SK-N-MC (cell line): ENCODE results near the gene ACVR1B.
A peak's percentile ranks its signal among the peaks of the same experiment; 100 is the strongest.

ENCODE experiments used
- DNase-seq: peaks from one replicate; pipeline ENCODE4 v3.0.0-alpha.2; 2011; ENCODE audit warnings: low read depth, low spot score
- H3K27ac ChIP-seq: fragments of 200-600 bp; sonication (generic); 2 replicates; pipeline ENCODE4 v1.5.1; 2016; ENCODE audit warnings: mixed run types
- H3K36me3 ChIP-seq: fragments of 200-600 bp; sonication (generic); 2 replicates; pipeline ENCODE4 v1.6.1; 2017; ENCODE audit warnings: antibody characterized with exemption, low read length, mixed read lengths; ENCODE audit not compliant: insufficient read depth
- H3K4me3 ChIP-seq: fragments of 200-600 bp; sonication (generic); 2 replicates; pipeline ENCODE4 v1.5.1; 2016
- H3K9ac ChIP-seq: fragments of 200-600 bp; sonication (generic); 2 replicates; pipeline ENCODE4 v1.8.0; 2017; ENCODE audit warnings: mixed run types, mixed read lengths; ENCODE audit not compliant: insufficient read length
- H3K9me3 ChIP-seq: fragments of 200-600 bp; sonication (generic); 2 replicates; pipeline ENCODE4 v1.6.1; 2017; ENCODE audit warnings: low read depth, mild to moderate bottlenecking, antibody characterized with exemption, low read length, moderate library complexity, mixed read lengths
- EZH2 ChIP-seq: fragments of 200-600 bp; sonication (generic); IDR thresholded peaks from one replicate; pipeline ENCODE4 v1.6.1; 2017; ENCODE audit warnings: antibody characterized with exemption
- FOXP2 ChIP-seq: optimal IDR thresholded peaks from 2 replicates; pipeline ENCODE3; 2011; ENCODE audit warnings: mild to moderate bottlenecking, moderate library complexity; ENCODE audit not compliant: insufficient read depth; ENCODE audit errors: extremely low read length, control extremely low read depth
- POLR2AphosphoS5 ChIP-seq: IDR thresholded peaks from 2 replicates; pipeline ENCODE4 v1.6.1; 2012; ENCODE audit warnings: mild to moderate bottlenecking, low read depth, low read length, borderline replicate concordance

Gene ACVR1B

DNA sequence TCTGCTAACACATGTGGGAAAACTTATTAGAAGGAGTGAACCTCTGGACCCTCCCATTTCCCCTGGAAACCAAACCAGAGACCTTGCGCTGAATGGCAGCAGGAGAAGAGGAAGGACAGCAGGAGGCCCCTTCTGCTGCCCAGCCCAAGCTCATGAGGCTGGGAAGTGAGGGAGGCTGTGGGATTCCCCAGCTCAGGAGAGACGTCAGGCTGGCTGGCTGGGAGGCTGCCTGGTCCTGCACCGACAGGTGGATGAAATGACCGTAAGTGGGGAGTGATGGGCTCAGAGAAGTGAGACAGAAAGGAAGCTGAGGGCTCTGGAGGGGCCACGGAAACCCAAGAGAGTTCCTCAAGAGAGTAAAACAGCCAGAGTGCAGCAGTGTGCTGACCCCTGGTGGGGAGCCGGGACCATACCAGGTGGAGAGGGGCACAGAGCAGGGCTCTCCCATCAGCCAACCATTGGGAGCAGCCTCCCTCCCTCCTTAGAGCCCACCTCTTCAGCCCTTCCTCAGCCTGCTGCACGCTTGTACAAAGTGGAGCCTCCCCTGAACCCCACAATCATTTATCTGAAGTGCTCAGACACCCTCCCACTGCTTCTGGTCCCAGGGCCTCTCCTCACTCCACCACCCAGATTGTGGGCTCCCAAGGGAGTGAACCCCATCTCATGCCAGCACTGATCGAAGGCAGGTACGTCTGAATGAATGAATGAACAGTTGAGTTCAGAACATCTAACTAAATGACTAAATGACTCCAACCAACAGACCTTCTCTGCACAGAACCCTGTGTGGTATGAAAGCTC lies 69.2 kb downstream of the ACVR1B start:
- H3K4me3 ChIP-seq, result no peak overlapping the region
- no peak for TF ChIP-seq FOXP2
- TF ChIP-seq POLR2AphosphoS5, result no peak
- no peak for TF ChIP-seq EZH2
- H3K9ac ChIP-seq, result no peak overlapping the region

DNA sequence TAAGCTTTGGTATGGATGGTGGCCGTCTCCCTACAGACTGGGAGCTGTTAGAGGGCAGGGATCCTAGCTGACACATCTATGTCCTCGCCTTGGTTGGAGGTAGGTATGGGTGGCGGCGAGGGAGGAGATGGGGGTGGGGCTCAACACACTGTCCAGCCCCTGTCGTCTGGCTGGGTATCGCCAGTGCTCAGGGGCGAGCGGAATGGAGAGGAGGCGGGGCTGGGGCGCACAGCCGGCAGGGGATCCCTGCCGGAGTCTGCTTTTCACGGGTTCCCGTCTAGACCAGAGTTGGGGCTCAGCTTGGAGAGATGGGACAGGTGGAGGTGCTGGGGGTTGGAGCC lies 71.3 kb downstream of the ACVR1B start:
- peak overlapping the region; percentile 84 for H3K4me3 ChIP-seq
- H3K36me3 ChIP-seq, result no peaks in the 10 kb centered on the region
- no peak for DNase-seq
- H3K27ac ChIP-seq, result no peak overlapping the region
- no peaks in the 10 kb centered on the region for H3K9me3 ChIP-seq
- H3K9ac ChIP-seq, result no peak overlapping the region
- no peak for TF ChIP-seq EZH2
- no peak for TF ChIP-seq FOXP2
- no peak for TF ChIP-seq POLR2AphosphoS5

More for the DNA sequence above, 69.2 kb downstream of the ACVR1B start:
- no peak for DNase-seq
- Histone ChIP-seq H3K36me3 (no peaks in the 10 kb centered on the region), H3K27ac (no peak overlapping the region), H3K9me3 (no peaks in the 10 kb centered on the region)

DNA sequence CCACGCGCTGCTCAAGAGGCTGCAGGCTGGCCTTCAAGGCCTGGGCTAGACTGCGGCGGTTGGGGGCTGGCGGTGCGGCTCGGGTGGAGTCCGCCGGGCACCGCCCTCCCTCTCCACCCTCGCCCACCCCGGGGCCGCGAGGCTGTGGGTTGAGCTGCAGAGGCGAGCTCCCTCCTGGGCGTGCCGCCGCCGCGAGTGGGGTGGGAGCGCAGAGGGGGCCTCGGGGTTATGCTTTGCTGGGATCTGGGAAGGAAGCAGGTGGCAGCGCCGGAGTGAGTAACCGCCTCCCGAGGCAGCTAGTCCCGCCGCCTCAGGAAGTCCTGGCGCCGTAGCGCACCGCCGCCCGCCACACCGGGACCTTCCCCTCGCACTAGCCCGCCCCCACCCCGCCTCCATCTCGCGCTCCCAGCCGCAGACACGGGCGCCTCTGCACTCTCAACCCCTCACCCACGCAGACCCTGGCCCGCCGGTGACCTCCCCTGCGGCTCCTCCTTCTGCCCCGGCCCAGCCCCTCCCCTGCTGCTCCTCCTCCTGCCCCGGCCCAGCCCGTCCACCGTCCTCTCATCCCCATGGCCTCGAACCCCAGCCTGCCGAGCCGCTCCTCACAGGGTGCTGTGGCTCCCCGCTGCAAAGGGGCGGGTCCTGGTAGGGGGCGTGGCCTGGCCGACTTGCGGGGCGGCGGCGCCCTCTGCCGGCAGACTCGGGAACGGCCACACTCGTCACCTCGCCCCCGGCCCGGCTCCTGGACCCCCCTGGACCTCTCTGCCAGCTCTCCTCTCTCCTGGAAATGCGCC lies 71.9 kb downstream of the ACVR1B start:
- Histone ChIP-seq H3K9me3 (no peaks in the 10 kb centered on the region), H3K36me3 (no peaks in the 10 kb centered on the region), H3K4me3 (peak overlapping the region; percentile 84), H3K9ac (peak overlapping the region; percentile 46), H3K27ac (0 out of 2 replicates have a peak overlapping the region, but pooled peaks have one; percentile 28)
- TF ChIP-seq FOXP2 (no peak), POLR2AphosphoS5 (peak; percentile 56; the same call in 1 of the 2 replicates), EZH2 (no peak)
- no peak for DNase-seq

DNA sequence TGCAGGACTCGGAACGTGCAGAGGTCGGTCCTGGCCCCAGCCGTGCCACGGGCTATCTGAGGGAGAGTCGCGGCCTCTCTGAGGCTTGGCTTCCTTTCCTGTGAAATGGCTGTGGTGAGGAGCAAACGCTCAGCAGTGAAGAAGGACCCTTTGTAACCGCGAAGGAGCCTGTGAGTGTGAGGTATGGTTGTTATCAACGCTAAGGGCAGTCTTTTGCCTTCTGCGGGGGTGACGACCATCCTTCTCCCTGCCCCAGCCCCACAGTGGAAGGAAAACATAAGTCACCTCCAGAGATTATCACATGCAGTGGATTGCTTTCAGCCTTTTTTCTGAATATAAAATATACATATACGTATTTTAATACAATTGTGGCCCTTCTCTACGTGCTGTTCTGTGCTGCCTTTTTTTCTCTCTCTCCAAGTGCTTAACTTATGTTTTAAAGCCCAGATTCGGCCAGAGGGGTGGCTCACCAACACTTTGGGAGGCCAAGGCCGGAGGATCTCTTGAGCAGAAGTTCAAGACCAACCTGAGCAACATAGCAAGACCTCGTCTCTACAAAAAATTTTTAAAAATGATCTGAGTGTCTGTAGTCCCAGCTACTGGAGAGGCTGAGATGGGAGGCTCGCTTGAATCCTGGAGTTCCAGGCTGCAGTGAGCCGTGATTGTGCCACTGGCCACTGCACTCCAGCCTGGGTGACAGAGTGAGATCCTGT lies 72.6 kb downstream of the ACVR1B start:
- DNase-seq, result no peak
- TF ChIP-seq POLR2AphosphoS5 (no peak), EZH2 (no peak), FOXP2 (no peak)
- Histone ChIP-seq H3K27ac (peak overlapping the region; percentile 28; the same call in 1 of the 2 replicates), H3K36me3 (no peaks in the 10 kb centered on the region), H3K9me3 (no peaks in the 10 kb centered on the region), H3K9ac (peak overlapping the region; percentile 46), H3K4me3 (peak overlapping the region; percentile 84)

DNA sequence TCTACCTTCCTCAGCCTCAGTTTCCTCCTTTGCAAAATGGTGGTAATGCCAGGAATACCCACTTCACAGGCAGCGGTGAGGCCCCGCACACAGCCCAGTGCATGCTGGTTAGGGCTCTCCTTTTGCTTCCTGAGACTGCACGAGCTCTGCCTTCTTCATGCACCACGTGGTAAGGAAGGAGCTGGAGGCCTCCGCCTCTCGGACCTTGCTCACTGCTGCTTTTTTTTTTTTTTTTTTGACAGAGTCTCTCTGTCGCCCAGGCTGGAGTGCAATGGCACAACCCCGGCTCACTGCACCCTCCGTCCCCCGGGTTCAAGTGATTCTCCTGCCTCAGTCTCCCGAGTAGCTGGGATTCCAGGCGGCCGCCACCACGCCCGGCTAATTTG lies 73.3 kb downstream of the ACVR1B start:
- Histone ChIP-seq H3K27ac (peak overlapping the region; percentile 79; the same call in 1 of the 2 replicates), H3K9me3 (no peaks in the 10 kb centered on the region), H3K9ac (no peak overlapping the region), H3K4me3 (no peak overlapping the region), H3K36me3 (no peaks in the 10 kb centered on the region)
- TF ChIP-seq FOXP2, result no peak
- no peak for TF ChIP-seq EZH2
- TF ChIP-seq POLR2AphosphoS5, result no peak
- DNase-seq, result no peak

DNA sequence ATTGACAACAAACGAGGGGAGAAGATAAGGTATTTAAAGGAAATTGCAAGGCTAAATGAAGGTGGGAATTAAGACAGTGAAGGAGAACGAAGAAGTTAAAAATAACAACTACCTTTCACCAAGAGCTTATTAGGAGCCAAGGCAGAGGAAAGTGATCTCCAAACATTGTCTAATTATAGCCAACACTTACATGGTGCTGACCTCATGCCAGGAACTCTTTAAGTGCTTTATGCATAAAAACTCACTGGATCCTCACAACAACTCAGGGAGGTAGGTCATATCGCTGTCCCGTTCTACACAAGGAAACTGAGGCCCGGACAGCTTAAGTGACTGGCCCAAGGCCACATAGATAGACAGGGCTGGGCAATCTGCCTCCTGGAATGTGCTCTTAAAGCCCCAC lies 74.8 kb downstream of the ACVR1B start:
- no peaks in the 10 kb centered on the region for H3K36me3 ChIP-seq
- peak overlapping the region; percentile 80 for H3K4me3 ChIP-seq
- H3K9ac ChIP-seq, result peak overlapping the region; percentile 48
- H3K9me3 ChIP-seq, result no peaks in the 10 kb centered on the region
- no peak for DNase-seq
- TF ChIP-seq POLR2AphosphoS5, result no peak
- TF ChIP-seq FOXP2, result no peak
- no peak for TF ChIP-seq EZH2
- peak overlapping the region; percentile 68; the same call in 1 of the 2 replicates for H3K27ac ChIP-seq

DNA sequence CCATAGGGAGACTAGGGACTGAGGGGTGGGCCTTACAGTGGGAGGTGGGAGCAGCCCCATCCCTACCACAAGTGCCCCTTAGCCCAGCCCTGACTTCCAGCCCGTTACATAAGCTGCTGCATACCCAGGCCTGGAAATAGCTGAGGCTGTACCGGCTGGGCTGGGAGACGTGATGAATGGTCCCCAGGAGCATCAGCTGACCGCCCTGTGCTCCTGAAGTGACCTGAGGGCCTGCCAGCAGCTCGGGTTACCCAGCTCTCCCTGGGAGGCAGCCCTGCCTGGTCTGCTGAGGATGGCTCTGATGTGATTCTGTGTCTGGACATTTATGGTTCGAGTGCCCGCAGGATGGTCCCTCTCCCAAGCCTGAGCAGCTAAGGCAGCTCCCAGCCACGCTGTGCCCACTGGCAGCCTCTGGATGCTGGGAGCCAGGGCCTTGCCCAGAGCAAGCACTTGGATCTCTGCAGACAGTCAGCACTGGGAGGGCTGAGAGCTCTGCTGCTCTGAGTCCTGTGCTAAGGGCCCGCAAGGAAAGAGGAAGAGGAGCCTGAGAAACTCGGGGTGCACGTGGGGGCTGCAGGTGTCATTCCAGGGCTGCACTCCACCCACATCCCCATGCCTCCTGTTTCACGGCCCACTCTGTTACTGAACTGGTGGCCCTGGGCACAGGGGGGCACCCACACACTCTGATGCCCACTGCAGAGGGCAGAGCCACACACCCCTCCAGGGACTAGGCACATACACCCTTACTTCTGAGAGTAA lies 75.8 kb downstream of the ACVR1B start:
- Histone ChIP-seq H3K36me3 (no peaks in the 10 kb centered on the region), H3K9me3 (no peaks in the 10 kb centered on the region), H3K4me3 (no peak overlapping the region), H3K9ac (no peak overlapping the region), H3K27ac (no peak overlapping the region)
- no peak for TF ChIP-seq POLR2AphosphoS5
- no peak for DNase-seq

DNA sequence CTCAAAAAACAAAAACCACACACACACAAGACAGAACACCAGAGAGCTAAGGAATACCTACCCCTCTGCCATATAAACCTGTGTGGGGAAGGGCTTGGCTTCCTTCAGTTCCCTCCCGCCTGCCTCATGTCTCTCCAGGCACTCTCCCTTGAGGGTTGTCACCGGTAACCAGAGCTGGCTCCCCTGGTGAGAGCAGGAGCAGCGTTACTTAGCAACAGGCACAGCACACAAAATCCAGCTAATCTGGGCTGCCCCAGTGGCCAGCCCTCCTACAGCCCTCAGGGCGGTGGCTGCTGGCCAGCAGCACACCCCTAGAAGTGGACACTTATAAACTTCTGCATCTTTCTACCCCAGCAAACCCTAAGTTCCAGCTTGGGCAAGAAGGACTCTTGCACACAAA lies 78.2 kb downstream of the ACVR1B start:
- H3K36me3 ChIP-seq, result no peaks in the 10 kb centered on the region
- H3K27ac ChIP-seq, result no peak overlapping the region
- TF ChIP-seq EZH2, result no peak
- TF ChIP-seq POLR2AphosphoS5, result no peak
- no peak for TF ChIP-seq FOXP2
- DNase-seq, result no peak
- H3K9me3 ChIP-seq, result no peaks in the 10 kb centered on the region
- no peak overlapping the region for H3K4me3 ChIP-seq
- H3K9ac ChIP-seq, result no peak overlapping the region
